SK-N-MC (cell line): Measurements from ENCODE around the gene CCDC38.

Experiments
- EZH2 ChIP-seq: fragments of 200-600 bp; sonication (generic); IDR thresholded peaks from one replicate; pipeline ENCODE4 v1.6.1; 2017; ENCODE audit warnings: antibody characterized with exemption
- POLR2AphosphoS5 ChIP-seq: IDR thresholded peaks from 2 replicates; pipeline ENCODE4 v1.6.1; 2012; ENCODE audit warnings: mild to moderate bottlenecking, low read depth, low read length, borderline replicate concordance

- TF ChIP-seq EZH2 (no peak), POLR2AphosphoS5 (no peak)
These were observed 71.5 kb downstream of the CCDC38 start for GRCh38 chr12:95870897-95871296.
